ENCODE results near the gene CD300H.

Gene CD300H

GRCh38 chr17:74516561-74517328, 50.6 kb downstream of the CD300H start:
- TF ChIP-seq EZH2 (IDR thresholded peaks at IDR 0.05; ENCODE audit: borderline replicate concordance, low read length) (no peak), CTCF (IDR thresholded peaks at IDR 0.05; ENCODE audit: low read length) (no peak)
- H3K27ac ChIP-seq (ENCODE audit: low read depth, low read length, poor library complexity, severe bottlenecking), result no peak overlapping the region
- no peaks in the 10 kb centered on the region for H3K4me1 ChIP-seq (ENCODE audit: insufficient read depth, low read length, severe bottlenecking)
- no peaks in the 10 kb centered on the region for H4K20me1 ChIP-seq (ENCODE audit: insufficient read depth, low read length)
- peaks cover 9% of the 10 kb centered on the region; the same call in 1 of the 2 replicates for H3F3A ChIP-seq (ENCODE audit: insufficient read depth, low read length)
- H3K36me3 ChIP-seq (ENCODE audit: insufficient read depth, low read length), result no peaks in the 10 kb centered on the region
- no peaks in the 10 kb centered on the region for H3K27me3 ChIP-seq (ENCODE audit: insufficient read depth, low read length)
- H3K9me3 ChIP-seq (ENCODE audit: low read length), result no peaks in the 10 kb centered on the region
- no peak overlapping the region for H3K4me2 ChIP-seq (ENCODE audit: low read length)
- H3K9ac ChIP-seq (ENCODE audit: low read length), result no peak overlapping the region
- no peak overlapping the region for H3K4me3 ChIP-seq (ENCODE audit: low read depth, low read length, poor library complexity, severe bottlenecking)
- H2AFZ ChIP-seq (ENCODE audit: low read length), result no peak overlapping the region
- H3K9me2 ChIP-seq (ENCODE audit: low read depth, low read length), result no peaks in the 10 kb centered on the region
- H3K79me2 ChIP-seq (ENCODE audit: insufficient read depth, low read length), result no peaks in the 10 kb centered on the region

GRCh38 chr17:74515941-74516340, 51.4 kb downstream of the CD300H start:
- no peaks in the 10 kb centered on the region for H3K4me1 ChIP-seq (ENCODE audit: insufficient read depth, low read length, severe bottlenecking)
- no peak overlapping the region for H3K4me2 ChIP-seq (ENCODE audit: low read length)
- H3K27ac ChIP-seq (ENCODE audit: low read depth, low read length, poor library complexity, severe bottlenecking), result no peak overlapping the region
- H3K27me3 ChIP-seq (ENCODE audit: insufficient read depth, low read length), result no peaks in the 10 kb centered on the region
- H2AFZ ChIP-seq (ENCODE audit: low read length), result no peak overlapping the region
- no peak overlapping the region for H3K4me3 ChIP-seq (ENCODE audit: low read depth, low read length, poor library complexity, severe bottlenecking)
- peaks cover 9% of the 10 kb centered on the region; the same call in 1 of the 2 replicates for H3F3A ChIP-seq (ENCODE audit: insufficient read depth, low read length)
- H3K9ac ChIP-seq (ENCODE audit: low read length), result no peak overlapping the region
- TF ChIP-seq CTCF (IDR thresholded peaks at IDR 0.05; ENCODE audit: low read length) (no peak), EZH2 (IDR thresholded peaks at IDR 0.05; ENCODE audit: borderline replicate concordance, low read length) (no peak)
- H3K79me2 ChIP-seq (ENCODE audit: insufficient read depth, low read length), result no peaks in the 10 kb centered on the region
- H4K20me1 ChIP-seq (ENCODE audit: insufficient read depth, low read length), result no peaks in the 10 kb centered on the region
- no peaks in the 10 kb centered on the region for H3K9me3 ChIP-seq (ENCODE audit: low read length)
- H3K36me3 ChIP-seq (ENCODE audit: insufficient read depth, low read length), result no peaks in the 10 kb centered on the region
- no peaks in the 10 kb centered on the region for H3K9me2 ChIP-seq (ENCODE audit: low read depth, low read length)

- H3K4me2 ChIP-seq (ENCODE audit: low read length), result no peak overlapping the region
- H3K79me2 ChIP-seq (ENCODE audit: insufficient read depth, low read length), result no peaks in the 10 kb centered on the region
- H3K27ac ChIP-seq (ENCODE audit: low read depth, low read length, poor library complexity, severe bottlenecking), result no peak overlapping the region
- H3K36me3 ChIP-seq (ENCODE audit: insufficient read depth, low read length), result no peaks in the 10 kb centered on the region
- H4K20me1 ChIP-seq (ENCODE audit: insufficient read depth, low read length), result no peaks in the 10 kb centered on the region
- H3K9ac ChIP-seq (ENCODE audit: low read length), result no peak overlapping the region
- no peaks in the 10 kb centered on the region for H3K9me2 ChIP-seq (ENCODE audit: low read depth, low read length)
- no peak overlapping the region for H2AFZ ChIP-seq (ENCODE audit: low read length)
- H3K4me1 ChIP-seq (ENCODE audit: insufficient read depth, low read length, severe bottlenecking), result no peaks in the 10 kb centered on the region
- H3K4me3 ChIP-seq (ENCODE audit: low read depth, low read length, poor library complexity, severe bottlenecking), result no peak overlapping the region
- no peaks in the 10 kb centered on the region for H3K9me3 ChIP-seq (ENCODE audit: low read length)
- no peak for TF ChIP-seq EZH2 (IDR thresholded peaks at IDR 0.05; ENCODE audit: borderline replicate concordance, low read length)
- TF ChIP-seq CTCF (IDR thresholded peaks at IDR 0.05; ENCODE audit: low read length), result no peak
- no peaks in the 10 kb centered on the region for H3K27me3 ChIP-seq (ENCODE audit: insufficient read depth, low read length)
- H3F3A ChIP-seq (ENCODE audit: insufficient read depth, low read length), result peaks cover 9% of the 10 kb centered on the region; the same call in 1 of the 2 replicates
Measured at GRCh38 chr17:74514632-74515334, 52.5 kb downstream of the CD300H start.
